CD1c-positive myeloid dendritic cell (primary cell): Measurements from ENCODE around the gene CAMSAP1.

Source experiments
- DNase-seq: peaks from one replicate; pipeline ENCODE4 v3.0.0-alpha.2; 2016; ENCODE audit errors: extremely low spot score

CAMSAP1 gene

GRCh38 chr9:135883410-135884089 is 23.8 kb downstream of the CAMSAP1 start:
- no peak for DNase-seq

DNA sequence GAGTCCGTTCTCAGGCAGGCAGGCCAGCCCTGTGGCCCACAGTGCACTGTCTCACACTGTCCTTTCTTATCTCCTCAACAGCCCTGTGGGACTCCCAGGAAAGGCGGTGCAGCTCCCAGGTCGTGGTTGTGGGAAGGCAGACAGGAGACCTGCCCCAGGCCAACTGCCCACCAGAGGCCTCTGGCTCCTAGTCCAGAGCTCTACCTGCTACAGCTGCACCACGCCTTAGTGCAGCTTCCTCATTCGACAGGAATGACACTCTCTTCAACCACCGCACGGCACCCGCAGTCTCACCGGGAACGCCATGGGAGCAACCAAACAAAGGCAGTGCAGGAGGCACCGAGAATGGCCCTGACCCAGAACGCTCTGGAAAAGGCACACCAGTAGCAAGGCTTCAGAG is 25.3 kb downstream of the CAMSAP1 start:
- no peak for DNase-seq

DNA sequence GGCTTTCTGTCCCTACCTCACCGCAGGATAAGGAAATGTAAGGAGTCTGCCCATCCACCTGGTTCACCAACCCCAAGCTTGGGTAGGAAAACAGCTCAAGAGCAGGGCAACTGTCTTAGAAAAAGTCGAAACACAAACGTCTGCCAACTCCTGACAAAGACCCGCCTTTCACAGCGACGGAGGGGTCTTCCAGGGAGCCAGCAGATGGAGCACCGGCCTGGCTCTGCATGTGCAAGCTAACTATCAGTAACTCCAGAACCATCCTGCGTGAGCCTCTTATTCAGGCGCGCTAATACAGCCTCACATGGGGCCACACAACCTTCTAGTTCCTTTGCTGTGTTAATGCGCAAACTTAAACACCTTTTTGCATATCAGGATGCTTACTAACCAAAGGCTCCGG is 26.9 kb downstream of the CAMSAP1 start:
- no peak for DNase-seq

DNA sequence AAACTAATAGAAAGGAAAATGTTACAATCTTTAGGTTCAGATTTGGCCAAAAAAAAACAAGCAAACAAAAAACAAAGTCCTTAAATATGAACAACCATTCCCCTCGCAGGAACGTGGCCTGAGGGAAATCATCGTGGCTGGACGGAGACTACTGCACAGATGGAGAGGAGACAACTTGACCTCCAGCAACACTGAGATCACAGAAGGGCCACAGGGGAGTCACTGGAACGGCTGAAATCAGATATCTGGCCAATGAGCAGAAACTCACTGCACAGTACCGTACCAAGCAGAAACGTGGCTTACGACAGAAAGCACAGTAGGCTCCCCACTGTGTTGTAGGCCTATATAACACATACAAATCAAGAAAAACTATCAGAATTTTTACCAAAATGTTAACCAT is 27.7 kb downstream of the CAMSAP1 start:
- DNase-seq: no peak

- DNase-seq: no peak
Observed at GRCh38 chr9:135879237-135879601, 28.1 kb downstream of the CAMSAP1 start.

DNA sequence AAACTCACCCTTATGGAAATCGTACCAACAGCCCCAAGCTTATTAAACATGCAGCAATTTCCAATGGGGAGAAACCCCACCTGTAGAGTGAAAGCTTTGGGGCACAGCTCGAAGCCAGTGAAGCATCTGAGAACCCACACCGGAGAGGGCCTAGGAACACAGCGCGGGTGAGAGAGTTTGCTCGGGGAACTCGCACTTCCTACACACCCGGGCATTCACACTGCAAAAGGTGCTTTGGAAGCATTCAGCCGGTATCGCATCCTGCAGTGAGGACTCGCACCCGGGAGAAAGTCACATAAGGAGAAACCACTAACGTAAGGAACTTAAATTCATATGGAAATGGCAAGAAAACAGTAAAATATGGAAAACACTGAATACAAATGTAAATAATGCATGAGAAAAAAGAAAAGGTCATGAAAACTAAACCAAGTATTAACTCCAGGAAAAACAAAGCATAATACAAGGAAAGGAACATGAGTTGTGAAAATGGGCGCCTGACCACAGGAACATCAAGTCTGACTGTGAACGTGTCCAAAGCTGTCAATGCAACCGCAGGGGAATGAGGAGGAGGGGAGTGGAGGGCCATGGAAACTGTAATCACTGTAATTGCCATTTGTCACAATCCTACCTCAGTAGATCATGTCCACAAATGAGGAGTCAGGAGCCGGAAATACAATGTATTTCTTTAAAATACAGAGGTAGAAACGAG is 28.7 kb downstream of the CAMSAP1 start:
- DNase-seq: no peak

DNA sequence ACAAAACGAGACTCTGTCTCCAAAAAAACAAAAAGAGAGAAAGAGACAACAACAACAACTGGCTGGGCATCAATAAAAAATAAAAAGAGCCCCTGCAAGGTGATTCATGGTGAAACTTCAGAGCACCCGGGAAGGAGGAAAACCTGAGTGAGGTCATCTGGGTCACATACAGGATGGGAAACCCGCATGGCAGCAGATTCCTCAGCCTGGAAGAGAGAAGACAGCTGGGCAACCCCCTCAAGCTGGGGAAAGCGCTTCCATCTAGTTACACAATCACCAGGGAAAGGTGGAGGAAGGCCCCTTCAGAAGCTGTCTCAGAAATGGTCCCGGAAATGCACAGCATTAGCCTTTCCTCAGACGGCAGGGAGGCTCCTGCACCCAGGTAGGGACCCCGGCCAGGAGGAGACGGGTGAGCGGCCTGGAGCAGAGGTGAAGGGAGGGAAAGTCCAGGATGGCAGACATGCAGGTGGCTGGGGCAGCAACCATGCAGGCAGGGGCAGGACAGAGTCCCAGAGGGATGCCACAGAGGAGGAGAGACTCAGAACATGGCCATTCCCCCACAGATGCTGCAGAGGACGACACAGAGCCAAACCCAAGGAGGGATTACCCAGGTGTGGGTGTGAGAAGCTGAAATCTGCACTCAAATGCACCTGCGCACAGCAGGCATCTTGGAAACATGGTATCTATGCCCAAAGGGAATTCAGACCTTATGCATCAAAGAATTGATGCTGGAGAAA is 29.4 kb downstream of the CAMSAP1 start:
- DNase-seq: no peak

DNA sequence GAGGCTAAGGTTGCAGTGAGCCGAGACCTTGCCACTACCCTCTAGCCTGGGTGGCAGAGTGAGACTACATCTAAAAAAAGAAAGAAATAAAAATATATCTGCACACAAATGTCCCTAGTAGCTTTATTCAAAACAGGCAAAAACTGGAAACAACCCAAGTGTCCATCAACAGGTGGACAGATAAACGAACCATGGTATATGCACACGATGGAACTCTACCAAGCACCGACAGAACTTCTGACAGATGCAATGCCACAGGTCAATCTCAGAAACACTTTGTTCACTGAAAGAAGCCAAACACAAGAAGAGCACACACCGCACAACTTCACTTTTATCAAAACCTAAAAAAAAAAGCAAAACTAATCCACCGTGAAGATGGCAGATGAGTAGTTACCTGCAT is 30.4 kb downstream of the CAMSAP1 start:
- DNase-seq: no peak

DNA sequence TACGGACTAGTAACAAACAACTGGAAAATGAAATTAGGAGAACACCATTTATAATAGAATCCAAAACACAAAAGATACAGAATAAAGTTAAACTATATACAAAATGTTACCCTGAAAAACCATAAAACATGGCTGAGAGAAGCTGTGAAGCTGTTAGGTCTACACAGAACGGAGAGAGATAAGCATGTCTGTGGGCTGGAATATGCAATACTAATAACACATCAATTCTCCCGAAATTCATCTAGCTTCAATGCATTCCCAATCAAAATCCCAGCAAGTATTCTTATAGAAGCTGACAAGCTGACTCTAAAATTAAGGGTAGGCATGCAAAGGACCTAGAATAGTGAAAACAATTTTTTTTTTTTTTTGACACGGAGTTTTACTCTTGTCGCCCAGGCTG is 32.5 kb downstream of the CAMSAP1 start:
- DNase-seq: no peak

GRCh38 chr9:135869909-135870308 is 37.4 kb downstream of the CAMSAP1 start:
- no peak for DNase-seq

- no peak for DNase-seq
Observed at GRCh38 chr9:135865531-135865930, 41.8 kb downstream of the CAMSAP1 start.

DNA sequence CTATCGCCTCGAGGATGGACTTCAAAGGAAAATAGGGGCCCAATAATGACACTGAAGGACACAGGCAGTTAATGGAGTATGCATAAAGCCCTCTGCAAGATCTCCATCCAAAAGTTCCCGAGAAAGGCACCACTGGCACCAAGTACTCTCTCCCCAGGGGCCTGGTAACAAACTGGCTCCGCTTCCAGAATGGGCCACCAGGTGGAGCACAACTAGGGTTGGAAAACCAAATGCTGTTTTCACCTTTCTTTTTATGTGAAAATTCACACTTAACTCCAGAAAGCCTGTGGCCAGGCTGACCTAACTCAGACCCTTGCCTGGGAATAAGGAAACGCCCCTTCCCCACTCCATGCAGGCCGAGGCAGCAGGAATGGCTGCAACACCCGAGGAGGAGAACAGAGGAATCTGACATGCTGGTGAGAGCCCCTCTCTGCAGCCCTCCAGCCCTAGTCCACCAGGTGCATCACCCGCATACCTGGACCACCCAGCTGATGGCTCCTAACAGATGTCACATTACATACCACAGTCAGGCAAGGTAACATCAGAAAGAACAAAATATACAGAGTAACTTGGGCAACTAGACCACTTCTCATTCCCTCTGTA is 42.8 kb downstream of the CAMSAP1 start:
- peak; percentile 68 for DNase-seq

- no peak for DNase-seq
Observed at GRCh38 chr9:135862809-135863208, 44.5 kb downstream of the CAMSAP1 start.

DNA sequence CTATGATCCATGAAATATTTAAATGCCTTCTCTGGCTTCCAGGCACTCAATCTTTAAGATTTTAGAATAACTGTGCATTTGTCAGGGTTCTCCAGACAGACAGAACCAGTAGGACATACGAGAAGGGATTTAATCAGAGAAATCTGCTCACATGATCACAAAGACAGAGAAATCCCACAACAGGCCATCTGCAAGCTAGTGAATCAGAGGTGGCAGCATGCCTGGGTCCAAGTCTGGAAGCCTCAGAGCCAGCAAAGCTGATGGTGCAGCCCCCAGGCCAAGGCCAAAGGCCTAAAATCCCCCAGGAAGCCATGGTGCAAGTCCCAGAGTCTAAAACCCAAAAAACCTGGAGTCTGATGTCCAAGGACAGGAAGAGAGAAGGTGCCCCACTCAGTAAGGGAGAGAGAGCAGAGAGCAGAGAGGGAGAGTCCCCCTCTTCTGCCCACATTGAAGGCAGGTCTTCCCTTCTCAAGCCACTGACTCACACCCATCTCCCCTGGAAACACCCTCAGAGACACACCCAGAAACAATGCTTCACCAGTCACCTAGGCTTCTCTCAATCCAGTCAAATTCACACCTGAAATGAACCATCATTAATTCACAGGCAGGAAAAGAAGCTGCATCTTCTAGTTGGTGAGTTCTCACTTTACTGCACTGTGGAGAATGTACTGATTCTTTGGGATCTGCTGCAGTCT is 48.7 kb downstream of the CAMSAP1 start:
- DNase-seq: no peak

DNA sequence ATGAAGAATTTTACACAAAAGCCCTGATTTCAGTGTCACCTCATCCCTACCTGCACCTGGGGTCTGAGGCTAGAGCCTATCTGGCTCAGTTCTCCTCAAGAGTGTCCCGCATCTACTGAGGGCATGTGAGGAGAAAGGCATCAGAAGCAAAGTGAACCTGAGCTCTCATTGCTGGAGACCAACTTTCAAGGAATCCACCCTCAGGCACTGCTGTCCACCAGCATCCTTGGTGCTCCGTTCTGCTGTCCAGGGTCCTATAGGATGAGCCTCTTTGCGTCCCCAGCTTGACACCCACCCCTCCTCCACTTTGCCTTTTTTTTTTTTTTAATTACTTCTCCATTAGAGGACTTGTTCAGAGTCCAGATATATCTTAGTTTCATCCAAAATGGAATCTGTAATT is 49.5 kb downstream of the CAMSAP1 start:
- DNase-seq: no peak

DNA sequence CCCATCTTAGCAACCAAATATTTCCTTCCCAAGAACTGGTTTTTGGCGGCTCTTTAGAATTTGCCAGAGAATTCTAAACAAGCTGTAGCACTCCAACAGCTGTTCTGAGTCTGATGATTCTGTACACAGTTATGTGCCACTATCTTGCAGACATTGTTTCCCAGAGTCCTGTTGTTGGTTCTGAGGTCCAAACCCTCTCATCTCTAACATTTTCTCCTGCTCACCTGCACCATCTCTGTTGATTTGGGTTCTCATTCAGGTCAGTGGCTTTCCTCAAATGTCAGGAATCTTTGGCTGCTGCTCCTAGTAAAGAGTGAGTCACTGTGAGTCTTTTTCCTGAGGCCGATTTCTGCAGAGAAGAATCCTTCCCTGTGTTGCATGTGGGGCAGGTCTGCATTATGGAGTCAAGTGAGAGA is 50.0 kb downstream of the CAMSAP1 start:
- DNase-seq: no peak

GRCh38 chr9:135851748-135852147 is 55.6 kb downstream of the CAMSAP1 start:
- DNase-seq: no peak

DNA sequence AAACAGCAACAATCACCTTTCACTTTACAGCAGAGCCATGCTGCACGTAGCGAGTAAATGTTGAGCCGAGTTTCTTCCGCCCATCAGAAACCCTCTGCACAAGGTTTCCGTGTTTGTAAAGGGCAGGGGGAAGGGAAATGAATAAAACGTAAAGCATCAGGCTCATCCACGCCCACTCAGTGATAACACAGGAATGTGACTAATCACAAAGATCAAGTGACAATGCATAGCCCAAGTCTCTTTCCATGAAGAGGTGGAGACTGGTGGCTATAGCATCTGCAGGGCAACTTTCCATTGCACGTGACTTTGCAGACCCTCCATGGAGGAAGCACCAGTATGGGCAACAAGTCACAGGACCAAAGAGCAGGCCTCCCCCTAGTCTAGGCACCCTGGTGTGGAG is 56.6 kb downstream of the CAMSAP1 start:
- no peak for DNase-seq

- DNase-seq: no peak
Observed at GRCh38 chr9:135849181-135849580, 58.2 kb downstream of the CAMSAP1 start.

DNA sequence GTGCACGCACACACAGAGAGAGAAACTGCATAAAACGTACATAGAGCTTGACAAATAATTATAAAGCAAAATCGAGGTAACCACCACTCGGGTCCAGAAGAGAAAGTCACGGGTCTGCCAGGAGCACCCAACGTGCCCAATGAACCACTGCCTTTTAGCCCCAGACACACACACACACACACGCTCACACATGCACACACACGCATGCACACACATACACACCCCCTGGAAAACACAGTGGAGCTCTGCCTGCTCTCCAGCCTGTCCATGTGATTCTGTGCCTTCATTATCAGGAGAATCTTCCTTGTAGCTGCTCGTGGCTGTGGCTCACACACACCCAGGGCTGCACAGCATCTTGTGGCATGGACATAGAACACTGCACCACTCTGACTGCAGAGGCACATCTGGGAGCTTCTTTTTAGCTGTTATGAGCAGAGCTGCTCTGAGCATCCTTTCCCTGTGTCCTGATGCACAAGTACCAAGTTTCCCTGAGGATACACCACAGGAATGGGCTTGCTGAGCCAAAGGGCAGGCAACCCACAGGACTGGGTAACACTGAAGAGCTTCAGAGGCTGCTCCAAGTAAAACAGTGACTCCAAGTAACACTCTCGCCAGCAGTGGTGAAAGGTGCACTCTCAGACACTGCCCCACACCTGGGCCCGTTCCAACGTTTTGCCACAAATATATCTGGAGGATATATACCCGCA is 58.9 kb downstream of the CAMSAP1 start:
- DNase-seq: no peak

- DNase-seq: no peak
Observed at GRCh38 chr9:135847833-135848232, 59.5 kb downstream of the CAMSAP1 start.
